HG03575 (cell line): Measurements from ENCODE around the gene PGLYRP1.

Source experiments
- ATAC-seq: cut with Tn5 transposase; IDR thresholded peaks from one replicate; pipeline ENCODE4 v1.9.1; 2021; ENCODE audit not compliant: unreplicated experiment, insufficient number of reproducible peaks, low FRiP score; ENCODE audit errors: extremely low read depth

The PGLYRP1 gene

DNA sequence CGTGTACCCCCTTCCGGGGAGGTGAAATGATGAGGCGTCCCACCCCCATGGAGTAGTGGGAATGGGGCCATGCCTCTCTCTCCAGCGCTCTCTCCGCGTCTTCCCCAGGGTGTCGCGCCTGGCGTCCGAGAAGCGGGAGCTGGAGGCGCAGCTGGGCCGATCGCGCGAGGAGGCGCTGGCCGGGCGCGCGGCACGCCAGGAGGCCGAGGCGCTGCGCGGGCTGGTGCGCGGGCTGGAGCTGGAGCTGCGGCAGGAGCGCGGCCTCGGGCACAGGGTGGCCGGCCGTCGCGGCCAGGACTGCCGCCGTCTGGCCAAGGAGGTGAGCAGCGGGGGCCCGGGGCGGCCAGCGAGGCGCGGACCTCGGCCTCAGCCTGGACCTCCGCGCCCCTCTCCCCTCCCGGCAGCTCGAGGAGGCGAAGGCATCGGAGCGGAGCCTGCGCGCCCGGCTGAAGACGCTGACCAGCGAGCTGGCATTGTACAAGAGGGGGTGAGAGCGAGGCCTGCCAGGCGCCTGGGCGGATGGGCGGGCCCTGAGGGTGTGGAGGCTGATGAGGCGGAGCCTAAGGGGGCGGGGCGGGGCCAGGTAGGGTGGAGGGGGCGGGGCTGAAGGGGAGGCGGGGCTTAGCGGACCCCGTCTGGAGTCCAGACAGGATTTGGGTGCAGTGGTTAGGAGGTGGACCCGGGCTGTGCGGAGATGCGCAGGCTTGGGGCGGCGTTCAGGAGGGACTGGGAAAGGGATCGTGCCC is 7.7 kb downstream of the PGLYRP1 start:
- ATAC-seq, result no peak

GRCh38 chr19:46014534-46014933 is 8.3 kb downstream of the PGLYRP1 start:
- ATAC-seq, result no peak

DNA sequence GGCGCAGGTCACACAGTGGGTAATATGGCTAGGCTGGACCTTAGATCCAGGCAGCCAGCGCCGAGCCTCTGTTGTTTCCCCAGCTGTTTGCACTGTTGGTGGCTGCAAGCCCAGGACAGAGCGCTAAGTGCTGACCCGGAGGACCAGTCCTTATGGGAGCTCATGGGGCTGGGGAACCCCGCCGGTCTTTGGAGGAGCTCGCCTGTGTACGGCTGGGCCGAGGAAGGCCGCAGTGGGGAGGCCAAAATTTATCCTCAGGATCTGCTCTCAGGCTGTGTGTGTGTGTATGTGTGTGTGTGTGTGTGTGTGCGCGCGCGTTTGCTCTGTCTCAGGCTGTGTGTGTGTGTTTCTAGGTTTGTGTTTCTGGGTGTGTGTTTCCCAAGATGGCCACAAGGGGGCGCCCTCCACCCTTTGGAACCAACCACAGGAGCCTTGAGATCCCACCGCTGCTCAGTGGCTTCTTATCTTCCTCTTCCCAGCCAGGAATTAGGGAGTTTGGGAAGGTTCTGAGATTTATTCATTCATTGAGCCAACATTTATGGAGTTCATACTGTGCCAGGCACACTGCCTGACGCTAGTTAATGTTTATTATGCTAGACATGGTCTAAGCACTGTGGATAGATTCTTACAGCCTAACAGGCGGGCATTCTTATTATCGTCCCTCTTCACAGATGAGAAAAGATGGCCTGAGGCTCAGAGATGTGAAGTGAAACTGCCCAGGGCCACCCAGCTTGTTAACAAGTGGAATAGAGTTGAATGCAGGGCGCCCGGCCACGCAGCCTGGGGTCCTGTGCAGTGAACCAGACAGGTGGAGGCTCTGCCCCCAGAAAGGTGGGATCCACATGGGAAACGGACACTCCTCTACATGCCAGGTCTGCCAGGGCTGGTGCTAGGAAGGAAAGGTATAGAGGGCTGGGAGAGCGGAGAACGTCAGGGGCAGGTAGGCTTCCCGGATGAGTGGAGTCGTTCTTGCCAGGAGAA is 13.0 kb downstream of the PGLYRP1 start:
- no peak for ATAC-seq

DNA sequence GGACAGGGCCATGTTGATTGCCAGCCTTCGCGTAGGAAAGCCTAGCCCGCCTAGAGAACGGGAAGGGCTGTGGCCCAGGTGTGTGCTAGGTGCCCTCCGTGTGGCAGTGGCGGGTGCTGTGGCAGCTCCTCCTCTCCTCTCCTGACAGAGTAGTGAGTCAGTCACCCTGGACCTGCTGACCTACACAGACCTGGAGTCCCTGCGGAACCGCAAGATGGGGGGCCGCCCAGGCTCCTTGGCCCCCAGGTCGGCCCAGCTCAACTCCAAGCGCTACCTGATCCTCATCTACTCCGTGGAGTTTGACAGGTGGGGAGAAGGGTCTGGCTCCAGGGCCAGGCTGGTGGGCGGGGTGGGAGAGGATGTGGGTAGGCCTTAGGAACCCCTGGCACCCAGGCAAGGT is 16.4 kb downstream of the PGLYRP1 start:
- ATAC-seq, result no peak

GRCh38 chr19:46002678-46003275 is 20.1 kb downstream of the PGLYRP1 start:
- no peak for ATAC-seq

- no peak for ATAC-seq
Observed at GRCh38 chr19:46000491-46001246, 22.2 kb downstream of the PGLYRP1 start.

GRCh38 chr19:45999653-46000121 is 23.2 kb downstream of the PGLYRP1 start:
- ATAC-seq, result no peak

- ATAC-seq, result no peak
Observed at GRCh38 chr19:45998834-45999233, 24.0 kb downstream of the PGLYRP1 start.

DNA sequence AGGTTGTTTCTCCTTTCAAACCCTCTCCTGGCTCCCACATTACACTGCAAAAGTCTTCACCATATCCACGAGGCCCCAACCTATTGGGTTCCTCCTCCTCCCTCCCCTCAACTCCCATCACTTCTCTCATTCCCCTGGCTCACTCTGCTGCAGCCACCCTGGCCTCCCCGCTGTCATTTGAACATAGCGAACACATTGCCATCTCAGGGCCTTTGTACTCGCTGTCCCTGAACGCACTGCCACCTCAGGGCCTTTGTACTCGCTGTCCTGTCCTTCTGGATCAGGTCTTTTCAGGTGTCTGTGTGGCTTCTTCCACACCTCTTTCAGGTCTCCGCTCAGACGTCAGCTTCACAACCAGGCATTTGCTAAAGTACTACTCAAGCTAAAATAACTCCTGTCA is 25.9 kb downstream of the PGLYRP1 start:
- no peak for ATAC-seq

GRCh38 chr19:45995715-45996385 is 27.0 kb downstream of the PGLYRP1 start:
- ATAC-seq, result no peak

DNA sequence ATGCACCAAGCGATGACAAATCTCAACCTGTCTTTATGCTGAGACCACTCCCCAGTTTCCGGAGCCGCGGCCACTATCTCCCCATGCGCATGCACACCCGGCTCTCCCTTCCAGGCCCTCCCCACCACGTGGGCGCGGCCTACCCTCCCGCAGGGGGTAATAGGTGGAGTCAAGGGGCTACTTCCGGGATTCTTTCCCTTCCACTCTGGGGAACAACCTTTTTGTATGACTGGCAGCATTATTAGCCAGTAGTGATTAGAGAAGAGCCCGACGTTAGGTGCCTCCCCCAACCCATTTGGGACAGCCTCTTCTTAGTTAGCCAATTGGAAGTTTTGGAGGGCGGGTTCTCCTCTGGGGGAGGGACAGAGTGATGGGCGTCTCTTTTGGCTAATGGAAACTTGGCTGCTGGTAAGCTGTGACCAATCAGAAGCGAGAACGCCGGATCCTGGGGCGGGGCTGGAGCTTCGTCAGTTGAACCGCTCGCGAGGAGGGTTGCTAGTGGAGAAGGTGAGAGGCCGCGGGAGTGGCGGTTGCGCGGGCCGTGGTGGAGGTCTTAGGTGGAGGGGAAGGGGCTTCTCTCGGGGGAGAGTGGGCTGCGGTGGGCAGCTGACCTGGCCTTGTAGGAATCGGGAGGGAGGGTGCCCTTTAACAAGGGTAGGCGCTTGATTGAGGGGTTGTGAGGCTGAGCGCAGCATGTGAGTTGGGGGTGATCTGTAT is 27.7 kb downstream of the PGLYRP1 start, which contains the start of gene CCDC61:
Gene CCDC61, plus strand, starts transcription at position 470 of the 717 bp plus-strand sequence. CDS start 7,552 bp downstream, outside the sequence.
- ATAC-seq, result peak; percentile 78

DNA sequence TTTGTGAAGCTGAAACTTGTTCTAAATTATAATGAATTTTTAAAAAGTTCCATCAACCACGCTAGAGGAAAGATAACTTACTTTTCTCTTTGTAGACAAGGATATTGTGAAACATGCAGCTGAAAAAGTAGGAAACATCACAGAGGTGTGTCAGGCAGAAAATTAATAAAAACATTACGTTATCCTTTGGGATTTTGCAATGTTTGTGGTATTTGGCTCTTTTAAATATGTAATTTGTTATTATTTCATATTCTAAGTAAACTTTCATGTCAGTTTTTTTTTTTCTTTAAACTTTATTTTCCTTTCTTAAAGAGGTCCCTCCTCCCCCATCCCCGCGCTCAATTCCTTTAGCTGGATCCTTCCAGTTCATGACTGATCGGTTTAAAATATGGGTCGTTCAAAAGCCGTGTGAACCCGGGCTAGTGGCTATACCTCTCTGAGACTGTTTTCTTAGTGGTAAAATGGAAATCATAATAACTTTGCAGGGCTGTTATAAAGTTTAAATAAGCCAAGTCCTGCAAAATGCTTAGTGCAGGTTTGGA is 28.3 kb downstream of the PGLYRP1 start:
- ATAC-seq, result no peak

GRCh38 chr19:45990113-45990728 is 32.6 kb downstream of the PGLYRP1 start:
- no peak for ATAC-seq

DNA sequence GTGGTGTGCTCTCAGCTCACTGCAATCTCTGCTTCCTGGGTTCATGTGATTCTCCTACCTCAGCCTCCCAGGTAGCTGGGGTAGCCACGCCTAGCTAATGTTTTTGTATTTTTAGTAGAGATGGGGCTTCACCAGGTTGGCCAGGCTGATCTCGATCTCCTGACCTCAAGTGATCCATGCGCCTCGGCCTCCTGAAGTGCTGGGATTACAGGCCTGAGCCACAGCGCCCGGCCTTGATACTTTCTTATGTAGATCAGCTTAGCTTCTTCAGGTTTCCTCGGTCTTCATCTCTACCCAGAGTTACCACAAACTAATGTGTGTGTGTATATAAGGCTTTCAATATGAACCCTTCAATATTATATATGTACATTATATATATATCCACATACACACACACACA is 37.5 kb downstream of the PGLYRP1 start:
- no peak for ATAC-seq

DNA sequence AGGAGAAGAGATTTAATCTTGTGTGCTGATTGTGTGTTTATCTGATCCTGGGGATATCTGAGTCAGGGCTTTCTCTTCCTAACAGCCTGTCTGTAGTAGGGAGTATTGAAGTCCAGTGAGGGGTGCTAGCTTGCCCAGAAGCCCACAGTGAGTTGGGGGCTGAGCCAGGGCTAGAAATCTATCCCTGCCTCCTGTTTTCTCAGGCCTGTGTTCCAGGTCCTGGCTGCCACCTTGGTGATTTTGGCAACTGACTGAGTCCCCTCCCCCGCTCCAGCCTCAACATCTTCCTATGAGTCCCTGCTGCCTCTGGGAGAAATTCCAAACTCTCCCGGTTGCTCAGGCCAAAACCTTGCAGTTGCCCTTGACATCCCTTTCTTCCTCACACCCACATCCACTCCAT is 41.5 kb downstream of the PGLYRP1 start:
- no peak for ATAC-seq

DNA sequence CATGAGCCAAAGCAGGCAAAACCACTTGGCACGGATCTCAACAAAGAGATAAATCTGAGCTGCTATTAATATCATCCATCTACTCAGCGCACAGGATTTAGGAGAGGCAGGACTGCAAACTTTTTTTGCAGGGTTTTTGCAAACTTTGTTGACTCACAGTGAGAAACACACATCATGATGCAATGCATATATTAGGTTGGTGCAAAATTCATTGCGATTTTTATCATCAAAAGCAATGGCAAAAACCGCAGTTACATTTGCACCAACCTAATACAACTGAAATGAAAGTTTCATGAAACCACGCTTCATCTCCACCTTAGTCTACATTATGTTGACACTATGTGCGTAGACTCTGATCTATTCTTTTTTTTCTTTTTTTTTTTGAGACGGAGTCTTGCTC is 44.7 kb downstream of the PGLYRP1 start:
- ATAC-seq, result no peak

DNA sequence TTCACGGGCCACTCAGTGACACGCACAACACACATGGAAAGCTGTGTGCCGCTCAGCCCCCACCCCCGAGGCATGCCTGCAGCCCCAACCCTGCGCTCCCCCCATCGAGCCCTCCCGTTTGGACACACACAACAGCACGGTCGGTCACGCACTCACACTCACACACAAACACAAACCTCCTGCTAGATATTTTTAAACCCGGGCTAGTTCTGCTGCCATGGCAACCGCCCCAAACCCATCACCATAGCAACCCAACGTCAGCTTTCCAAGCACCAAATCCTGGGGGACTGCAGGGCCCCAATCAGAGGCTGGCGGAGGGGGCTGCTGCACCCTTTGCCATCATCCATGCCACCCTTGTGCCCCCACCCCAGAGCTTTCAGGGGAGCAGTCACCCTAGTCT is 46.7 kb downstream of the PGLYRP1 start:
- ATAC-seq, result no peak
